ENCODE data around the gene SLCO4A1.

SLCO4A1 gene

GRCh38 chr20:62642051-62642665 is at the start of gene SLCO4A1:
TSS of gene SLCO4A1 (plus strand) at chr20:62642503. CDS start at chr20:62656455, 13,952 bp downstream.
- peak; percentile 55 for DNase-seq

- DNase-seq: no peak
Measured at GRCh38 chr20:62592506-62593177, 49.7 kb upstream of the SLCO4A1 start.

GRCh38 chr20:62593616-62594015 is 48.7 kb upstream of the SLCO4A1 start:
- DNase-seq: no peak

GRCh38 chr20:62595069-62595468 is 47.2 kb upstream of the SLCO4A1 start:
- DNase-seq: no peak

GRCh38 chr20:62595491-62595890 is 46.8 kb upstream of the SLCO4A1 start:
- no peak for DNase-seq

- DNase-seq: no peak
Measured at GRCh38 chr20:62596486-62596885, 45.8 kb upstream of the SLCO4A1 start.

GRCh38 chr20:62596921-62597320 is 45.4 kb upstream of the SLCO4A1 start:
- DNase-seq: no peak

- DNase-seq: no peak
Measured at GRCh38 chr20:62597416-62598115, 44.7 kb upstream of the SLCO4A1 start.

- no peak for DNase-seq
Measured at GRCh38 chr20:62598761-62599194, 43.5 kb upstream of the SLCO4A1 start.

- DNase-seq: no peak
Measured at GRCh38 chr20:62599216-62600110, 42.8 kb upstream of the SLCO4A1 start.

GRCh38 chr20:62601172-62601571 is 41.1 kb upstream of the SLCO4A1 start:
- DNase-seq: peak; percentile 10

GRCh38 chr20:62601714-62602113 is 40.6 kb upstream of the SLCO4A1 start:
- DNase-seq: no peak

GRCh38 chr20:62602550-62602949 is 39.8 kb upstream of the SLCO4A1 start:
- DNase-seq: peak; percentile 94

- peak; percentile 94 for DNase-seq
Measured at GRCh38 chr20:62603021-62603906, 39.0 kb upstream of the SLCO4A1 start.

GRCh38 chr20:62603907-62604785 is 38.2 kb upstream of the SLCO4A1 start:
- no peak for DNase-seq

GRCh38 chr20:62604796-62605195 is 37.5 kb upstream of the SLCO4A1 start:
- DNase-seq: no peak

- no peak for DNase-seq
Measured at GRCh38 chr20:62605236-62605943, 36.9 kb upstream of the SLCO4A1 start.

- peak; percentile 20 for DNase-seq
Measured at GRCh38 chr20:62606016-62606415, 36.3 kb upstream of the SLCO4A1 start.

- peak; percentile 47 for DNase-seq
Measured at GRCh38 chr20:62606551-62607201, 35.6 kb upstream of the SLCO4A1 start.
